Mesendoderm (in vitro differentiated cells): ENCODE measurements around the gene BRF1.

Experiments used
- DNase-seq: peaks from one replicate; pipeline ENCODE4 v3.0.0; 2013
- H2AK5ac ChIP-seq: 2 replicates; pipeline ENCODE4 v1.6.1; 2013; ENCODE audit warnings: low read length, inconsistent platforms
- H2BK120ac ChIP-seq: 2 replicates; pipeline ENCODE4 v1.6.1; 2013; ENCODE audit warnings: low read depth, mild to moderate bottlenecking, low read length, moderate library complexity, mixed read lengths
- H2BK15ac ChIP-seq: replicated peaks from 2 replicates; pipeline ENCODE4 v1.6.1; 2013; ENCODE audit warnings: low read depth, mild to moderate bottlenecking, moderate library complexity
- H2BK5ac ChIP-seq: 2 replicates; pipeline ENCODE4 v1.6.1; 2013; ENCODE audit warnings: low read length, inconsistent platforms
- H3K18ac ChIP-seq: 2 replicates; pipeline ENCODE4 v1.6.1; 2013; ENCODE audit warnings: mild to moderate bottlenecking, low read length, mixed read lengths
- H3K23ac ChIP-seq: one replicate; pipeline ENCODE4 v1.6.1; 2013; ENCODE audit warnings: low read length
- H3K27ac ChIP-seq: 2 replicates; pipeline ENCODE4 v1.5.1; 2013; ENCODE audit warnings: low read depth, mild to moderate bottlenecking, inconsistent platforms, low read length, moderate library complexity
- H3K27me3 ChIP-seq: 2 replicates; pipeline ENCODE4 v1.6.1; 2013; ENCODE audit warnings: low read length, control low read depth, mild to moderate bottlenecking, inconsistent platforms; ENCODE audit not compliant: insufficient read depth, poor library complexity
- H3K36me3 ChIP-seq: 2 replicates; pipeline ENCODE4 v1.6.1; 2013; ENCODE audit warnings: low read length, inconsistent platforms; ENCODE audit not compliant: control insufficient read depth, insufficient read depth
- H3K4ac ChIP-seq: one replicate; pipeline ENCODE4 v1.6.1; 2013; ENCODE audit warnings: low read depth, mild to moderate bottlenecking, low read length, moderate library complexity
- H3K4me1 ChIP-seq: 2 replicates; pipeline ENCODE4 v1.6.1; 2013; ENCODE audit warnings: low read depth, low read length, inconsistent platforms; ENCODE audit not compliant: control insufficient read depth
- H3K4me2 ChIP-seq: 2 replicates; pipeline ENCODE4 v1.6.1; 2013; ENCODE audit warnings: low read length
- H3K4me3 ChIP-seq: 2 replicates; pipeline ENCODE4 v1.5.1; 2013; ENCODE audit warnings: mild to moderate bottlenecking, low read length
- H3K56ac ChIP-seq: one replicate; pipeline ENCODE4 v1.6.1; 2013; ENCODE audit warnings: low read length
- H3K79me1 ChIP-seq: 2 replicates; pipeline ENCODE4 v1.6.1; 2013; ENCODE audit warnings: low read length, inconsistent platforms
- H3K79me2 ChIP-seq: 2 replicates; pipeline ENCODE4 v1.6.1; 2013; ENCODE audit warnings: mild to moderate bottlenecking, low read length; ENCODE audit not compliant: control insufficient read depth, insufficient read depth
- H3K9ac ChIP-seq: 2 replicates; pipeline ENCODE4 v1.6.1; 2013; ENCODE audit warnings: low read length, inconsistent platforms
- H4K5ac ChIP-seq: one replicate; pipeline ENCODE4 v1.6.1; 2013; ENCODE audit warnings: low read length
- H4K8ac ChIP-seq: one replicate; pipeline ENCODE4 v1.6.1; 2013; ENCODE audit warnings: low read depth, mild to moderate bottlenecking, control low read depth, low read length, moderate library complexity
- WGBS: extraction: QIAGEN DNeasy Blood & Tissue Kit; methylation state at CpG from one replicate; pipeline ENCODE4 v1.1.7; 2013; ENCODE audit warnings: low lambda C conversion rate, missing lambda C conversion rate; ENCODE audit not compliant: insufficient coverage; ENCODE audit errors: extremely low coverage; 5-methylcytosine and 5-hydroxymethylcytosine counted together

The BRF1 gene

GRCh38 chr14:105187935-105188524 lies 112.8 kb downstream of the BRF1 start:
- no peak overlapping the region for H3K23ac ChIP-seq
- H3K79me2 ChIP-seq, result no peaks in the 10 kb centered on the region
- no peak overlapping the region for H3K4me2 ChIP-seq
- DNase-seq, result peak; percentile 20
- H2BK120ac ChIP-seq, result no peak overlapping the region
- no peak overlapping the region for H2AK5ac ChIP-seq
- H4K8ac ChIP-seq, result no peak overlapping the region
- H2BK15ac ChIP-seq, result no peak overlapping the region
- H4K5ac ChIP-seq, result no peak overlapping the region
- no peak overlapping the region for H3K9ac ChIP-seq
- WGBS, result no CpG with 5 or more reads among the region's 14 CpGs
- H3K4me3 ChIP-seq, result no peak overlapping the region
- no peaks in the 10 kb centered on the region for H3K27me3 ChIP-seq
- no peaks in the 10 kb centered on the region for H3K79me1 ChIP-seq
- H2BK5ac ChIP-seq, result no peak overlapping the region
- no peaks in the 10 kb centered on the region for H3K36me3 ChIP-seq
- H3K56ac ChIP-seq, result no peak overlapping the region
- no peak overlapping the region for H3K18ac ChIP-seq
- no peaks in the 10 kb centered on the region for H3K4me1 ChIP-seq
- no peak overlapping the region for H3K27ac ChIP-seq
- no peak overlapping the region for H3K4ac ChIP-seq

GRCh38 chr14:105187116-105187515 lies 113.7 kb downstream of the BRF1 start:
- no peak overlapping the region for H3K4me3 ChIP-seq
- no peak overlapping the region for H3K4me2 ChIP-seq
- no peak overlapping the region for H3K23ac ChIP-seq
- no peak overlapping the region for H3K18ac ChIP-seq
- DNase-seq, result no peak
- H3K27me3 ChIP-seq, result no peaks in the 10 kb centered on the region
- H2BK5ac ChIP-seq, result no peak overlapping the region
- H2BK120ac ChIP-seq, result no peak overlapping the region
- no CpG with 5 or more reads among the region's 4 CpGs for WGBS
- no peak overlapping the region for H2BK15ac ChIP-seq
- H4K8ac ChIP-seq, result no peak overlapping the region
- H4K5ac ChIP-seq, result no peak overlapping the region
- no peak overlapping the region for H3K9ac ChIP-seq
- no peaks in the 10 kb centered on the region for H3K36me3 ChIP-seq
- H3K27ac ChIP-seq, result no peak overlapping the region
- no peaks in the 10 kb centered on the region for H3K79me1 ChIP-seq
- no peaks in the 10 kb centered on the region for H3K4me1 ChIP-seq
- H3K79me2 ChIP-seq, result no peaks in the 10 kb centered on the region
- no peak overlapping the region for H2AK5ac ChIP-seq
- H3K56ac ChIP-seq, result no peak overlapping the region
- no peak overlapping the region for H3K4ac ChIP-seq

GRCh38 chr14:105185973-105186372 lies 114.8 kb downstream of the BRF1 start:
- H3K27me3 ChIP-seq, result no peaks in the 10 kb centered on the region
- H3K36me3 ChIP-seq, result no peaks in the 10 kb centered on the region
- H2AK5ac ChIP-seq, result no peak overlapping the region
- no peaks in the 10 kb centered on the region for H3K4me1 ChIP-seq
- H3K4ac ChIP-seq, result no peak overlapping the region
- H3K4me2 ChIP-seq, result no peak overlapping the region
- no CpG with 5 or more reads among the region's 4 CpGs for WGBS
- no peak for DNase-seq
- H3K9ac ChIP-seq, result no peak overlapping the region
- no peak overlapping the region for H4K5ac ChIP-seq
- H3K79me1 ChIP-seq, result no peaks in the 10 kb centered on the region
- H4K8ac ChIP-seq, result no peak overlapping the region
- H2BK5ac ChIP-seq, result no peak overlapping the region
- no peak overlapping the region for H2BK15ac ChIP-seq
- H3K79me2 ChIP-seq, result no peaks in the 10 kb centered on the region
- H3K56ac ChIP-seq, result no peak overlapping the region
- no peak overlapping the region for H3K27ac ChIP-seq
- H3K4me3 ChIP-seq, result no peak overlapping the region
- H3K23ac ChIP-seq, result no peak overlapping the region
- H2BK120ac ChIP-seq, result no peak overlapping the region
- no peak overlapping the region for H3K18ac ChIP-seq

- Histone ChIP-seq H3K79me2 (no peaks in the 10 kb centered on the region), H3K79me1 (no peaks in the 10 kb centered on the region), H3K18ac (no peak overlapping the region), H2AK5ac (no peak overlapping the region), H2BK120ac (no peak overlapping the region), H4K5ac (no peak overlapping the region), H3K4ac (no peak overlapping the region), H3K4me2 (no peak overlapping the region), H4K8ac (no peak overlapping the region), H3K36me3 (no peaks in the 10 kb centered on the region), H3K23ac (no peak overlapping the region), H3K4me3 (no peak overlapping the region), H3K56ac (no peak overlapping the region), H3K4me1 (no peaks in the 10 kb centered on the region), H2BK5ac (no peak overlapping the region), H3K27ac (no peak overlapping the region), H3K9ac (no peak overlapping the region), H2BK15ac (no peak overlapping the region), H3K27me3 (no peaks in the 10 kb centered on the region)
- no CpG with 5 or more reads among the region's 18 CpGs for WGBS
- DNase-seq, result no peak
Measured at GRCh38 chr14:105185001-105185400, 115.8 kb downstream of the BRF1 start.

- H3K18ac ChIP-seq, result no peak overlapping the region
- no peak overlapping the region for H2AK5ac ChIP-seq
- H3K23ac ChIP-seq, result no peak overlapping the region
- no peak overlapping the region for H2BK120ac ChIP-seq
- no peak for DNase-seq
- no peaks in the 10 kb centered on the region for H3K27me3 ChIP-seq
- H3K79me1 ChIP-seq, result no peaks in the 10 kb centered on the region
- no peak overlapping the region for H3K56ac ChIP-seq
- no peak overlapping the region for H3K9ac ChIP-seq
- no peak overlapping the region for H4K5ac ChIP-seq
- no peak overlapping the region for H3K27ac ChIP-seq
- H3K4ac ChIP-seq, result no peak overlapping the region
- H3K79me2 ChIP-seq, result no peaks in the 10 kb centered on the region
- no peak overlapping the region for H3K4me3 ChIP-seq
- no peak overlapping the region for H2BK15ac ChIP-seq
- no peak overlapping the region for H3K4me2 ChIP-seq
- no CpG with 5 or more reads among the region's 9 CpGs for WGBS
- H2BK5ac ChIP-seq, result no peak overlapping the region
- no peaks in the 10 kb centered on the region for H3K4me1 ChIP-seq
- no peaks in the 10 kb centered on the region for H3K36me3 ChIP-seq
- no peak overlapping the region for H4K8ac ChIP-seq
Measured at GRCh38 chr14:105184461-105184860, 116.3 kb downstream of the BRF1 start.

- no peak overlapping the region for H3K18ac ChIP-seq
- no peak overlapping the region for H4K5ac ChIP-seq
- H3K23ac ChIP-seq, result no peak overlapping the region
- H2AK5ac ChIP-seq, result no peak overlapping the region
- no peak overlapping the region for H3K4ac ChIP-seq
- H3K79me1 ChIP-seq, result no peaks in the 10 kb centered on the region
- H3K9ac ChIP-seq, result no peak overlapping the region
- H3K4me2 ChIP-seq, result no peak overlapping the region
- no peak overlapping the region for H3K4me3 ChIP-seq
- no peak for DNase-seq
- H2BK15ac ChIP-seq, result no peak overlapping the region
- H2BK120ac ChIP-seq, result no peak overlapping the region
- H3K27ac ChIP-seq, result no peak overlapping the region
- no CpG with 5 or more reads among the region's 25 CpGs for WGBS
- no peak overlapping the region for H4K8ac ChIP-seq
- no peak overlapping the region for H3K56ac ChIP-seq
- H3K36me3 ChIP-seq, result no peaks in the 10 kb centered on the region
- H3K4me1 ChIP-seq, result no peaks in the 10 kb centered on the region
- no peaks in the 10 kb centered on the region for H3K27me3 ChIP-seq
- H3K79me2 ChIP-seq, result no peaks in the 10 kb centered on the region
- no peak overlapping the region for H2BK5ac ChIP-seq
Measured at GRCh38 chr14:105182296-105183020, 118.3 kb downstream of the BRF1 start.
